SK-N-SH treated with all-trans-retinoic acid at 6 μM for 48 hours (cell line): Measurements from ENCODE around the gene RUSC1.

Experiments used
- ATAC-seq: fragments of 200-7000 bp; cut with Tn5 transposase; 3 replicates; pipeline ENCODE4 v1.9.1; 2020; ENCODE audit warnings: mild to moderate bottlenecking, moderate library complexity
- ARNTL ChIP-seq: fragments of 450-650 bp; formaldehyde crosslinking; IDR thresholded peaks from 2 replicates; pipeline ENCODE4 v1.5.0; 2020; ENCODE audit warnings: low read depth, mild to moderate bottlenecking, moderate library complexity, borderline replicate concordance
- BACH2 ChIP-seq: fragments of 250-450 bp; sonication (Bioruptor Pico); IDR thresholded peaks from 2 replicates; pipeline ENCODE4 v1.9.0; 2021; ENCODE audit warnings: mild to moderate bottlenecking, borderline replicate concordance
- CREB5 ChIP-seq: fragments of 250-450 bp; sonication (Bioruptor Pico); IDR thresholded peaks from 2 replicates; pipeline ENCODE4 v1.5.1; 2020; ENCODE audit warnings: low read depth, mild to moderate bottlenecking, moderate library complexity
- CSDC2 ChIP-seq: fragments of 250-450 bp; sonication (Bioruptor Pico); IDR thresholded peaks from 2 replicates; pipeline ENCODE4 v1.5.0; 2020; ENCODE audit warnings: mild to moderate bottlenecking, moderate library complexity
- ESRRG ChIP-seq: fragments of 250-450 bp; sonication (Bioruptor Pico); IDR thresholded peaks from 2 replicates; pipeline ENCODE4 v1.6.1; 2021; ENCODE audit warnings: mild to moderate bottlenecking
- GLIS3 ChIP-seq: fragments of 250-450 bp; sonication (Bioruptor Pico); IDR thresholded peaks from 2 replicates; pipeline ENCODE4 v1.5.0; 2020; ENCODE audit warnings: mild to moderate bottlenecking, moderate library complexity
- ISL1 ChIP-seq: fragments of 250-450 bp; sonication (Bioruptor Pico); IDR thresholded peaks from 2 replicates; pipeline ENCODE4 v2.1.2; 2022; ENCODE audit warnings: mild to moderate bottlenecking, moderate library complexity
- OSR1 ChIP-seq: fragments of 250-450 bp; sonication (Bioruptor Pico); IDR thresholded peaks from 2 replicates; pipeline ENCODE4 v1.8.0; 2022; ENCODE audit warnings: moderate library complexity, mild to moderate bottlenecking, inconsistent platforms
- PATZ1 ChIP-seq: fragments of 250-450 bp; sonication (Bioruptor Pico); IDR thresholded peaks from 2 replicates; pipeline ENCODE4 v1.8.0; 2020; ENCODE audit warnings: mild to moderate bottlenecking, moderate library complexity, borderline replicate concordance
- POU6F1 ChIP-seq: fragments of 250-450 bp; sonication (Bioruptor Pico); IDR thresholded peaks from 2 replicates; pipeline ENCODE4 v1.8.0; 2021; ENCODE audit warnings: low read depth, mild to moderate bottlenecking, moderate library complexity, borderline replicate concordance
- PPARA ChIP-seq: fragments of 250-450 bp; sonication (Bioruptor Pico); IDR thresholded peaks from 2 replicates; pipeline ENCODE4 v1.5.0; 2020; ENCODE audit warnings: mild to moderate bottlenecking, borderline replicate concordance
- RARB ChIP-seq: fragments of 250-450 bp; sonication (Bioruptor Pico); IDR thresholded peaks from 2 replicates; pipeline ENCODE4 v1.8.0; 2021; ENCODE audit warnings: mild to moderate bottlenecking, moderate library complexity
- SNAI2 ChIP-seq: fragments of 250-450 bp; sonication (Bioruptor Pico); IDR thresholded peaks from 2 replicates; pipeline ENCODE4 v1.5.0; 2020; ENCODE audit warnings: mild to moderate bottlenecking, moderate library complexity
- TCF4 ChIP-seq: fragments of 250-450 bp; sonication (Bioruptor Pico); IDR thresholded peaks from 2 replicates; pipeline ENCODE4 v1.8.0; 2021; ENCODE audit warnings: mild to moderate bottlenecking, moderate library complexity, borderline replicate concordance
- TOX ChIP-seq: fragments of 250-450 bp; sonication (Bioruptor Pico); IDR thresholded peaks from 2 replicates; pipeline ENCODE4 v1.8.0; 2021; ENCODE audit warnings: mild to moderate bottlenecking, moderate library complexity, borderline replicate concordance
- TSHZ2 ChIP-seq: fragments of 250-450 bp; sonication (Bioruptor Pico); IDR thresholded peaks from 2 replicates; pipeline ENCODE4 v1.5.0; 2020; ENCODE audit warnings: mild to moderate bottlenecking, moderate library complexity
- ZC3H10 ChIP-seq: fragments of 250-450 bp; sonication (Bioruptor Pico); IDR thresholded peaks from 2 replicates; pipeline ENCODE4 v1.5.1; 2021; ENCODE audit warnings: mild to moderate bottlenecking, moderate library complexity
- ZFP3 ChIP-seq: fragments of 250-450 bp; sonication (Bioruptor Pico); IDR thresholded peaks from 2 replicates; pipeline ENCODE4 v1.5.0; 2020; ENCODE audit warnings: mild to moderate bottlenecking, moderate library complexity
- ZFP30 ChIP-seq: fragments of 450-650 bp; formaldehyde crosslinking; IDR thresholded peaks from 2 replicates; pipeline ENCODE4 v1.5.0; 2022; ENCODE audit warnings: mild to moderate bottlenecking, moderate library complexity
- ZNF565 ChIP-seq: fragments of 450-650 bp; formaldehyde crosslinking; conservative IDR thresholded peaks from 2 replicates; pipeline ENCODE4 v1.5.0; 2020; ENCODE audit warnings: low read depth, mild to moderate bottlenecking, moderate library complexity
- ZNF70 ChIP-seq: fragments of 450-650 bp; formaldehyde crosslinking; IDR thresholded peaks from 2 replicates; pipeline ENCODE4 v1.5.0; 2020; ENCODE audit warnings: mild to moderate bottlenecking, moderate library complexity
- ZNF8 ChIP-seq: fragments of 450-650 bp; formaldehyde crosslinking; IDR thresholded peaks from 2 replicates; pipeline ENCODE4 v1.5.0; 2020; ENCODE audit warnings: mild to moderate bottlenecking, moderate library complexity

The RUSC1 gene

GRCh38 chr1:155324037-155324716 lies 3.5 kb downstream of the RUSC1 start:
- no peak for TF ChIP-seq PPARA (CRISPR knock-in tag)
- no peak for TF ChIP-seq RARB
- no peak for TF ChIP-seq CSDC2 (CRISPR knock-in tag)
- no peak for TF ChIP-seq ZNF565 (CRISPR knock-in tag)
- TF ChIP-seq POU6F1 = no peak
- no peak for TF ChIP-seq ISL1 (CRISPR knock-in tag)
- TF ChIP-seq TCF4 = no peak
- no peak; the same call in 1 of the 2 replicates for TF ChIP-seq PATZ1 (CRISPR knock-in tag)
- TF ChIP-seq SNAI2 (CRISPR knock-in tag) = no peak
- TF ChIP-seq GLIS3 = no peak
- ATAC-seq = peak; percentile 81

GRCh38 chr1:155324717-155325602 lies 4.3 kb downstream of the RUSC1 start:
- TF ChIP-seq ZFP30 (no peak), SNAI2 (CRISPR knock-in tag) (no peak), BACH2 (CRISPR knock-in tag) (no peak)
- peak; percentile 19 for ATAC-seq

- no peak for ATAC-seq
- TF ChIP-seq OSR1 (CRISPR knock-in tag) = no peak
- TF ChIP-seq ZNF565 (CRISPR knock-in tag) = no peak
- TF ChIP-seq ZNF8 (CRISPR knock-in tag) = no peak
- TF ChIP-seq TCF4 = no peak
- no peak for TF ChIP-seq ISL1 (CRISPR knock-in tag)
- TF ChIP-seq TOX (CRISPR knock-in tag) = no peak
- no peak for TF ChIP-seq ZC3H10 (CRISPR knock-in tag)
- no peak for TF ChIP-seq GLIS3
- no peak for TF ChIP-seq ARNTL (CRISPR knock-in tag)
- no peak for TF ChIP-seq PPARA (CRISPR knock-in tag)
- TF ChIP-seq ESRRG (CRISPR knock-in tag) = no peak
- no peak for TF ChIP-seq TSHZ2 (CRISPR knock-in tag)
These were observed 4.9 kb downstream of the RUSC1 start for GRCh38 chr1:155325603-155325893.

GRCh38 chr1:155326020-155326526 lies 5.4 kb downstream of the RUSC1 start:
- no peak for TF ChIP-seq SNAI2 (CRISPR knock-in tag)
- TF ChIP-seq ZNF565 (CRISPR knock-in tag) = no peak
- no peak for TF ChIP-seq ZC3H10 (CRISPR knock-in tag)
- TF ChIP-seq ZFP3 (CRISPR knock-in tag) = no peak
- TF ChIP-seq GLIS3 = no peak
- TF ChIP-seq ZNF70 (CRISPR knock-in tag) = no peak
- TF ChIP-seq TOX (CRISPR knock-in tag) = no peak
- TF ChIP-seq CREB5 (CRISPR knock-in tag) = no peak
- no peak for ATAC-seq
